Parathyroid adenoma (tissue), 2 donors: ENCODE measurements around the gene SPAG16.

Experiments
- H2AFZ ChIP-seq: fragments of 300-600 bp; sonication (generic); one replicate; pipeline ENCODE4 v1.7.0; 2017; ENCODE audit warnings: antibody characterized with exemption, mild to moderate bottlenecking
- H3K27ac ChIP-seq: fragments of 300-600 bp; sonication (generic); one replicate; pipeline ENCODE4 v1.7.0; 2017
- H3K27me3 ChIP-seq: fragments of 300-600 bp; sonication (generic); one replicate; pipeline ENCODE4 v1.7.0; 2017; ENCODE audit warnings: low read length; ENCODE audit not compliant: control insufficient read depth, insufficient read depth
- H3K36me3 ChIP-seq: fragments of 300-600 bp; sonication (generic); one replicate; pipeline ENCODE4 v1.7.0; 2017; ENCODE audit warnings: low read length; ENCODE audit not compliant: control insufficient read depth, insufficient read depth
- H3K4me1 ChIP-seq: fragments of 300-600 bp; sonication (generic); one replicate; pipeline ENCODE4 v1.7.0; 2017; ENCODE audit warnings: control low read depth
- H3K4me2 ChIP-seq: fragments of 300-600 bp; sonication (generic); one replicate; pipeline ENCODE4 v1.7.0; 2017; ENCODE audit warnings: low read length
- H3K4me3 ChIP-seq: fragments of 300-600 bp; sonication (generic); one replicate; pipeline ENCODE4 v1.7.0; 2017; ENCODE audit warnings: low read depth, low read length
- H3K79me2 ChIP-seq: fragments of 300-600 bp; sonication (generic); one replicate; pipeline ENCODE4 v1.7.0; 2017; ENCODE audit warnings: control low read depth
- H3K9ac ChIP-seq: fragments of 300-600 bp; sonication (generic); one replicate; pipeline ENCODE4 v1.7.0; 2017; ENCODE audit warnings: mild to moderate bottlenecking
- H3K9me3 ChIP-seq: fragments of 300-600 bp; sonication (generic); one replicate; pipeline ENCODE4 v1.7.0; 2017; ENCODE audit warnings: low read length; ENCODE audit not compliant: control insufficient read depth
- TF ChIP-seq, protein P1 (sequence below): fragments of 300-600 bp; sonication (generic); IDR thresholded peaks from one replicate; pipeline ENCODE4 v1.7.0; 2017; ENCODE audit warnings: antibody characterized with exemption, mild to moderate bottlenecking
- donor health status: primary hyperparathyroidism.

SPAG16 gene

DNA sequence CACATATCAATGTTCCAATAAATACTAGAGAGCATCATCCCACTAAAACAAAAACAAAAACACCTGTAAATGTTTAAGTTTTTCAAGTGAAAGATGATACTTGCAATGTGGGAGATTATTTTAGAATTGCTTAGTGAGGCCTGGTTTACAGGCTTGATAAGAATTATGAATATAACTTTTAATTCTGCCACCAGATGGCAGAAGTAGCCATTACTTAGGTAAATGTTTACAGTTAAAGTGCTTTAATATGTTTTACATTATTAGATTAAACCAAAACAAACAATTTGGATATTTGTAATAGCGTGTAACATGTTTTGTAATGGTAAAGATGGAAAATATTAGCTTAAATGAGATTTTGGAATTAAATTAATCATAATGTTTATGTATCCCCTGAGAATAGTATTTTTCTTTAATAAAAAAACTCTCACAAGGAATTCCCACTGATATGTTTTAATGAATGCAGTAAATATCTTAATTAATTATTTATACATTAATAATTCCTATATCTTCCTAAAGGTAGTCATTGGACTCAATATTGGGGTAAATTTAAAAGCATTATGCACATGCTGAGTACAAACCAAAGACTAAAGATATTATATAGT is 522.0 kb downstream of the SPAG16 start:
- no peak overlapping the region for H3K9ac ChIP-seq
- no peaks in the 10 kb centered on the region for H3K9me3 ChIP-seq
- no peak overlapping the region for H2AFZ ChIP-seq
- no peaks in the 10 kb centered on the region for H3K79me2 ChIP-seq
- no peaks in the 10 kb centered on the region for H3K4me1 ChIP-seq
- H3K36me3 ChIP-seq = no peaks in the 10 kb centered on the region
- H3K27ac ChIP-seq = no peak overlapping the region
- no peaks in the 10 kb centered on the region for H3K27me3 ChIP-seq
- TF ChIP-seq, protein P1, sequence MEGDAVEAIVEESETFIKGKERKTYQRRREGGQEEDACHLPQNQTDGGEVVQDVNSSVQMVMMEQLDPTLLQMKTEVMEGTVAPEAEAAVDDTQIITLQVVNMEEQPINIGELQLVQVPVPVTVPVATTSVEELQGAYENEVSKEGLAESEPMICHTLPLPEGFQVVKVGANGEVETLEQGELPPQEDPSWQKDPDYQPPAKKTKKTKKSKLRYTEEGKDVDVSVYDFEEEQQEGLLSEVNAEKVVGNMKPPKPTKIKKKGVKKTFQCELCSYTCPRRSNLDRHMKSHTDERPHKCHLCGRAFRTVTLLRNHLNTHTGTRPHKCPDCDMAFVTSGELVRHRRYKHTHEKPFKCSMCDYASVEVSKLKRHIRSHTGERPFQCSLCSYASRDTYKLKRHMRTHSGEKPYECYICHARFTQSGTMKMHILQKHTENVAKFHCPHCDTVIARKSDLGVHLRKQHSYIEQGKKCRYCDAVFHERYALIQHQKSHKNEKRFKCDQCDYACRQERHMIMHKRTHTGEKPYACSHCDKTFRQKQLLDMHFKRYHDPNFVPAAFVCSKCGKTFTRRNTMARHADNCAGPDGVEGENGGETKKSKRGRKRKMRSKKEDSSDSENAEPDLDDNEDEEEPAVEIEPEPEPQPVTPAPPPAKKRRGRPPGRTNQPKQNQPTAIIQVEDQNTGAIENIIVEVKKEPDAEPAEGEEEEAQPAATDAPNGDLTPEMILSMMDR = no peak
- no peak overlapping the region for H3K4me3 ChIP-seq
- H3K4me2 ChIP-seq = no peak overlapping the region

DNA sequence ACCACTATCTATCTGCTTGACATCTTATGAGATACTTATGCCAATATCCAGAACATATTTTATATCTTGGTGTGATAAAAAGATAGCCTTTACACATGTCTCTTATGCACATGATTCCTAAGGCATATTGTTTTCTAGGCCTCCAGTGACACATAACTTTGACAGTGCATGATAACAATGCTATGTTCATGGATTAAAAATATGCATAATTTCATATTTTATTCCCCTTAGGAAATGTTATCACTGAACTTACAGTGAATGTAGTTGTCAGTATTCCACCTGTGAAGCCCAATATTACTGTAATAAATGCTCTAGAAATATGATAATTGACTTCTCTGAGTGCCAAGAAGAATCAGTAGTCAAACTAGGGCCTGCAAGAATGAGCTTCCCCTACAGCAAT is 532.3 kb downstream of the SPAG16 start:
- TF ChIP-seq, protein P1 = no peak
- Histone ChIP-seq H3K27me3 (no peaks in the 10 kb centered on the region), H2AFZ (no peak overlapping the region), H3K36me3 (no peaks in the 10 kb centered on the region), H3K9ac (no peak overlapping the region), H3K4me1 (no peaks in the 10 kb centered on the region), H3K4me2 (no peak overlapping the region), H3K79me2 (no peaks in the 10 kb centered on the region), H3K4me3 (no peak overlapping the region), H3K9me3 (no peaks in the 10 kb centered on the region), H3K27ac (no peak overlapping the region)

DNA sequence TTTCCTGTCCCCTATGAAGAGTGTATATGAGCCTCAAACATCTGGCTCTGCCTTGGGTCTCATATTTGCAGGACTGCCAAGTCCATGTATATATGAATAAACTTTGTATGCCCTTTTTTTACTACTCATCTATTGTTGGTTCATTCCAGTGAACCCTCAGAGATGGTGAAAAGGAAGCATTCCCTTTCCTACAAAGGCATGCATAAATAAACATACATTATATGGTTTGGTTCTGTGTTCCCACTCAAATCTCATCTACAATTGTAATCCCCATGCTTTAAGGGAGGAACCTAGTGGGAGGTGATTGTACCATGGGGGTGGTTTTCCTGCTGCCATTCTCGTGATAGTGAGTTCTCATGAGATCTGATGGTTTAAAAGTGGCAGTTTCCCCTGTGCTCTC is 534.2 kb downstream of the SPAG16 start:
- Histone ChIP-seq H3K79me2 (no peaks in the 10 kb centered on the region), H3K27me3 (no peaks in the 10 kb centered on the region), H3K36me3 (no peaks in the 10 kb centered on the region)

DNA sequence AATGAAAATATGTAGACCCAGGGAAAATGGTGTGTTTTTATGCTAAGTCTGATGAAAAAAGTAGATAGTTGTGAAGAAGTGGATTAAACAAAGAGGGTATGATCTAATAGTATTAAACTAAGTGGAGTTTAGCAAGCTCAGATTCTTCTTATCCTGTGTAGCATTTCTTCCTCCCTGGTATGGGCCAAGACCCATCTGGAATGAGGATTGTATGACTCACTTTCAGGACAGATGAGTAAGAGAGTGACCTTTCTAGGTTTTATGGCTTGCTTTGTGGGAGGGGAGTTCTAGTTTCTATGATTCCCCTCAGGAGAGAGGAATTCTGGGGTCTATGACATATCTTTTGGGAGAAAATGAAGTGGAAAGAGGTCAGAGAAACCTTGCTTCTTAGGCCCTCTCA is 550.1 kb downstream of the SPAG16 start:
- TF ChIP-seq, protein P1 = no peak

More for the DNA sequence above, 534.2 kb downstream of the SPAG16 start:
- Histone ChIP-seq H3K27ac (no peak overlapping the region), H3K4me3 (no peak overlapping the region), H3K9me3 (no peaks in the 10 kb centered on the region), H3K9ac (no peak overlapping the region), H3K4me1 (no peaks in the 10 kb centered on the region), H3K4me2 (no peak overlapping the region), H2AFZ (no peak overlapping the region)
- TF ChIP-seq, protein P1 = no peak

DNA sequence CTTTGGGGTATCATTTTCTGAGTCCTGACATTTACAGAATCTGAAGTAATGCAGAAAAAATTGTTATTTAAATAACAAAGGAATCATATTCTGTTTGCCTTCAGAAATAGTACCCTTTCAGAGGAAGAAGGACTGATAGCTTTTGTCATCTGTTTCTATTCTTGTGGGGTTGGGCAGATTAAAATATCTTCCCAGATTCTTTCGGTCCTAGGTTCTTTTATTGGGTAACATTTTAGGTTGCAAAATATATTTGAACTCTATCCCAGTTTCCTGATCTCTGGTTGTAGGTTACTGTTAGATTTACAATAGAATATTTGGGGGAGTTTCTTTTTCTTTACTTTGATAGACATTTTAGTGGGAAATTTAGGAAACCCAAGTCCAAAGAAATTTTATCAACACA is 550.5 kb downstream of the SPAG16 start:
- Histone ChIP-seq H3K4me2 (no peak overlapping the region), H3K36me3 (no peaks in the 10 kb centered on the region), H3K9me3 (no peaks in the 10 kb centered on the region), H3K27ac (no peak overlapping the region), H3K4me1 (no peaks in the 10 kb centered on the region), H2AFZ (no peak overlapping the region), H3K27me3 (no peaks in the 10 kb centered on the region), H3K79me2 (no peaks in the 10 kb centered on the region), H3K4me3 (no peak overlapping the region), H3K9ac (no peak overlapping the region)
- TF ChIP-seq, protein P1 = no peak

More for the DNA sequence above, 550.1 kb downstream of the SPAG16 start:
- H3K27me3 ChIP-seq = no peaks in the 10 kb centered on the region
- H3K27ac ChIP-seq = no peak overlapping the region
- no peak overlapping the region for H2AFZ ChIP-seq
- H3K9ac ChIP-seq = no peak overlapping the region
- H3K79me2 ChIP-seq = no peaks in the 10 kb centered on the region
- no peaks in the 10 kb centered on the region for H3K36me3 ChIP-seq
- no peak overlapping the region for H3K4me3 ChIP-seq
- H3K4me1 ChIP-seq = no peaks in the 10 kb centered on the region
- H3K9me3 ChIP-seq = no peaks in the 10 kb centered on the region
- no peak overlapping the region for H3K4me2 ChIP-seq
